Cerebellar cortex (tissue), 1 donor: ENCODE results near the gene PHAF1.
A peak's percentile ranks its signal among the peaks of the same experiment; 100 is the strongest.

Experiments used
- DNase-seq: peaks from one replicate; pipeline ENCODE4 v3.0.0-alpha.2; 2015; ENCODE audit warnings: low spot score

PHAF1 gene

GRCh38 chr16:67180166-67180565 is 70.4 kb downstream of the PHAF1 start:
- DNase-seq = no peak

- DNase-seq = no peak
These were observed 71.6 kb downstream of the PHAF1 start for GRCh38 chr16:67181346-67181745.

- DNase-seq = no peak
These were observed 72.5 kb downstream of the PHAF1 start for GRCh38 chr16:67182288-67182687.

- DNase-seq = no peak
These were observed 73.5 kb downstream of the PHAF1 start for GRCh38 chr16:67183284-67183626.

GRCh38 chr16:67183627-67184452 is 74.1 kb downstream of the PHAF1 start, which contains the start of gene MATCAP1:
MATCAP1 (minus strand) TSS chr16:67183963; CDS start chr16:67180610, 3,353 bp downstream.
- peak; percentile 99 for DNase-seq

- DNase-seq = no peak
These were observed 74.8 kb downstream of the PHAF1 start for GRCh38 chr16:67184453-67184994.

- peak; percentile 88 for DNase-seq
These were observed 75.4 kb downstream of the PHAF1 start for GRCh38 chr16:67184995-67185650.

- DNase-seq = no peak
These were observed 76.0 kb downstream of the PHAF1 start for GRCh38 chr16:67185651-67186134.

GRCh38 chr16:67186550-67186950 is 76.8 kb downstream of the PHAF1 start:
- DNase-seq = no peak

- no peak for DNase-seq
These were observed 77.6 kb downstream of the PHAF1 start for GRCh38 chr16:67187175-67187890.

GRCh38 chr16:67188323-67188722 is 78.6 kb downstream of the PHAF1 start:
- DNase-seq = no peak

GRCh38 chr16:67188798-67189197 is 79.1 kb downstream of the PHAF1 start:
- DNase-seq = no peak

- no peak for DNase-seq
These were observed 80.3 kb downstream of the PHAF1 start, which contains the start of gene EXOC3L1 for GRCh38 chr16:67190041-67190440. EXOC3L1 (minus strand) TSS chr16:67190136; CDS start chr16:67189676, 460 bp downstream.

GRCh38 chr16:67190448-67191399 is 81.0 kb downstream of the PHAF1 start:
- no peak for DNase-seq

- no peak for DNase-seq
These were observed 81.8 kb downstream of the PHAF1 start for GRCh38 chr16:67191411-67191994.

GRCh38 chr16:67191995-67192681 is 82.4 kb downstream of the PHAF1 start, which contains the start of gene E2F4:
E2F4 (plus strand) TSS chr16:67192155; CDS start chr16:67192228, 73 bp downstream.
- peak; percentile 94 for DNase-seq

- DNase-seq = no peak
These were observed 83.1 kb downstream of the PHAF1 start for GRCh38 chr16:67192781-67193361.

- DNase-seq = no peak
These were observed 83.8 kb downstream of the PHAF1 start for GRCh38 chr16:67193536-67193935.

- DNase-seq = no peak
These were observed 84.5 kb downstream of the PHAF1 start for GRCh38 chr16:67194260-67194659.

GRCh38 chr16:67195676-67196075 is 85.9 kb downstream of the PHAF1 start:
- DNase-seq = no peak
